HCT116 (cell line): Measurements from ENCODE around the gene TANGO6. TPM values are rescaled to one million over a fixed set of nuclear protein-coding genes. Genes with fewer than 3 reads are reported as not detected.

Source experiments
- ATAC-seq: fragments of 200-7000 bp; cut with Tn5 transposase; 2 replicates; pipeline ENCODE4 v1.9.1; 2020; ENCODE audit warnings: mild to moderate bottlenecking, moderate library complexity
- BruUV-seq: library from RNA; stranded (reverse); fragments of 400-500 nt; replicated peaks from 2 replicates; lab custom pipeline; 2021; lab: Mats Ljungman, UMichigan
- CTCF ChIA-PET: fragments of 300-600 bp; sonication (Branson Sonifier 250); formaldehyde crosslinking; loops from one replicate; lab custom pipeline; 2021; ENCODE audit warnings: antibody characterized with exemption; lab: Charles Lee
- POLR2A ChIA-PET: fragments of 300-600, 350-600 bp; sonication (Branson Sonifier 250); formaldehyde crosslinking; loops from one replicate; lab custom pipeline; 2021; ENCODE audit warnings: antibody characterized with exemption; lab: Charles Lee
- RAD21 ChIA-PET, 2 experiments: fragments of 300-600 bp; sonication (Branson Sonifier 250); formaldehyde crosslinking; loops; one replicate each; lab custom pipeline; 2023; ENCODE audit warnings: low total read pairs in 2 of 2; ENCODE audit not compliant: uncharacterized antibody in 2 of 2, unreplicated experiment in 2 of 2, low non-redundant PET in 1 of 2; lab: Charles Lee
- DNase-seq: peaks from one replicate; pipeline ENCODE4 v3.0.0-alpha.2; 2010; ENCODE audit warnings: low read depth, low spot score
- H2AFZ ChIP-seq: fragments of 200-600 bp; shearing (Covaris generic), sonication (generic); 2 replicates; pipeline ENCODE4 v1.6.1; 2017; ENCODE audit warnings: low read depth, mixed run types, mixed read lengths, antibody characterized with exemption, low read length; ENCODE audit not compliant: poor library complexity, severe bottlenecking
- H3K27ac ChIP-seq: 2 replicates; pipeline ENCODE4 v1.5.1; 2012; ENCODE audit warnings: low read depth, low read length
- H3K27me3 ChIP-seq: fragments of 200-600 bp; sonication (generic); 2 replicates; pipeline ENCODE4 v1.6.1; 2016; ENCODE audit warnings: mixed run types, low read length, mixed read lengths; ENCODE audit not compliant: insufficient read depth
- H3K36me3 ChIP-seq, 2 experiments: fragments of 200-500 bp in 1 of 2; fragments of 200-600 bp in 1 of 2; sonication (Bioruptor generic) in 1 of 2; sonication (generic) in 1 of 2; 2 replicates each; pipeline versions ENCODE4 v1.5.1 to v1.6.1; 2014 to 2016; ENCODE audit warnings: low read length in 2 of 2, inconsistent platforms in 1 of 2, mixed read lengths in 1 of 2, mixed run types in 1 of 2; ENCODE audit not compliant: insufficient read depth in 2 of 2, control insufficient read depth in 1 of 2
- H3K4me1 ChIP-seq, 2 experiments: fragments of 200-600 bp in 1 of 2; sonication (generic) in 1 of 2; 2 replicates each; pipeline versions ENCODE4 v1.5.1 to v1.6.1; 2012 to 2017; ENCODE audit warnings: low read length in 2 of 2, inconsistent platforms in 1 of 2, mild to moderate bottlenecking in 1 of 2, mixed read lengths in 1 of 2, mixed run types in 1 of 2, moderate library complexity in 1 of 2; ENCODE audit not compliant: insufficient read depth in 2 of 2, control insufficient read depth in 1 of 2
- H3K4me2 ChIP-seq: fragments of 200-600 bp; sonication (generic); 2 replicates; pipeline ENCODE4 v1.6.1; 2017; ENCODE audit warnings: mixed run types, low read length, mixed read lengths
- H3K4me3 ChIP-seq, 2 experiments: fragments of 200-600 bp in 1 of 2; sonication (generic) in 1 of 2; replicated peaks in 1 of 2; 2 replicates each; pipeline ENCODE4 v1.5.1; 2011 to 2016; ENCODE audit warnings: low read length in 2 of 2, control low read depth in 1 of 2, low read depth in 1 of 2, mild to moderate bottlenecking in 1 of 2, mixed read lengths in 1 of 2, mixed run types in 1 of 2
- H3K79me2 ChIP-seq: fragments of 200-600 bp; sonication (generic); 2 replicates; pipeline ENCODE4 v1.6.1; 2017; ENCODE audit warnings: mild to moderate bottlenecking, mixed run types, low read length, moderate library complexity, mixed read lengths; ENCODE audit not compliant: insufficient read depth
- H3K9ac ChIP-seq: fragments of 200-600 bp; sonication (generic); 2 replicates; pipeline ENCODE4 v1.6.1; 2016; ENCODE audit warnings: low read length, mixed read lengths
- H3K9me2 ChIP-seq: fragments of 200-600 bp; sonication (generic), shearing (Covaris generic); 2 replicates; pipeline ENCODE4 v1.6.1; 2017; ENCODE audit warnings: mixed run types, mild to moderate bottlenecking, moderate library complexity; ENCODE audit not compliant: insufficient read depth
- H3K9me3 ChIP-seq, 2 experiments: fragments of 200-500 bp in 1 of 2; fragments of 200-600 bp in 1 of 2; sonication (Bioruptor generic) in 1 of 2; sonication (generic) in 1 of 2; 2 replicates each; pipeline ENCODE4 v1.6.1; 2014 to 2017; ENCODE audit warnings: low read length in 2 of 2, mixed read lengths in 2 of 2, inconsistent platforms in 1 of 2, low read depth in 1 of 2, mild to moderate bottlenecking in 1 of 2, mixed run types in 1 of 2, moderate library complexity in 1 of 2; ENCODE audit not compliant: control insufficient read depth in 1 of 2, insufficient read depth in 1 of 2
- H4K20me1 ChIP-seq: fragments of 200-600 bp; sonication (generic), shearing (Covaris generic); 2 replicates; pipeline ENCODE4 v1.6.1; 2017; ENCODE audit warnings: mixed run types, mild to moderate bottlenecking, moderate library complexity; ENCODE audit not compliant: insufficient read depth
- CBX3 ChIP-seq: IDR thresholded peaks from 2 replicates; pipeline ENCODE4 v1.6.1; 2012; ENCODE audit warnings: low read depth
- CEBPB ChIP-seq: IDR thresholded peaks from 2 replicates; pipeline ENCODE4 v1.6.1; 2012; ENCODE audit warnings: low read depth
- CTCF ChIP-seq, 3 experiments: fragments of 200-600 bp in 1 of 3; sonication (generic) in 1 of 3; IDR thresholded peaks in 2 of 3; conservative IDR thresholded peaks in 1 of 3; 2 replicates each; pipeline ENCODE4 v1.5.1; 2012 to 2017; ENCODE audit warnings: low read depth in 2 of 3, low read length in 2 of 3, antibody characterized with exemption in 1 of 3, borderline replicate concordance in 1 of 3, control low read depth in 1 of 3, mild to moderate bottlenecking in 1 of 3, mixed read lengths in 1 of 3, mixed run types in 1 of 3, moderate library complexity in 1 of 3; ENCODE audit not compliant: insufficient read depth in 1 of 3
- EGR1 ChIP-seq: IDR thresholded peaks from 2 replicates; pipeline ENCODE4 v1.6.1; 2012; ENCODE audit warnings: low read depth
- ELF1 ChIP-seq: IDR thresholded peaks from 2 replicates; pipeline ENCODE4 v1.6.1; 2012; ENCODE audit warnings: low read depth, borderline replicate concordance
- EZH2phosphoT487 ChIP-seq: fragments of 200-600 bp; IDR thresholded peaks from 2 replicates; pipeline ENCODE4 v1.6.1; 2018; ENCODE audit warnings: antibody characterized with exemption, borderline replicate concordance
- FOSL1 ChIP-seq: IDR thresholded peaks from 2 replicates; pipeline ENCODE4 v1.6.1; 2012; ENCODE audit warnings: low read depth
- MAX ChIP-seq: IDR thresholded peaks from 2 replicates; pipeline ENCODE4 v1.6.1; 2012
- POLR2A ChIP-seq: IDR thresholded peaks from 2 replicates; pipeline ENCODE4 v1.7.0; 2011; ENCODE audit warnings: borderline replicate concordance; ENCODE audit not compliant: insufficient read depth, insufficient read length; ENCODE audit errors: extremely low read depth
- POLR2AphosphoS5 ChIP-seq: IDR thresholded peaks from 2 replicates; pipeline ENCODE4 v1.6.1; 2011; ENCODE audit warnings: mild to moderate bottlenecking, low read depth, low read length, moderate library complexity
- RAD21 ChIP-seq: IDR thresholded peaks from 2 replicates; pipeline ENCODE4 v1.6.1; 2012; ENCODE audit warnings: low read depth, mild to moderate bottlenecking
- SIN3A ChIP-seq: IDR thresholded peaks from 2 replicates; pipeline ENCODE4 v1.6.1; 2012; ENCODE audit warnings: low read depth
- SP1 ChIP-seq: IDR thresholded peaks from 2 replicates; pipeline ENCODE4 v1.6.1; 2012; ENCODE audit warnings: low read depth
- SRF ChIP-seq: IDR thresholded peaks from 2 replicates; pipeline ENCODE4 v1.6.1; 2012; ENCODE audit warnings: low read depth
- TCF7L2 ChIP-seq: IDR thresholded peaks from 2 replicates; pipeline ENCODE4 v1.7.0; 2011; ENCODE audit warnings: borderline replicate concordance, inconsistent platforms; ENCODE audit not compliant: insufficient read depth, insufficient read length; ENCODE audit errors: extremely low read depth
- YY1 ChIP-seq: IDR thresholded peaks from 2 replicates; pipeline ENCODE4 v1.6.1; 2011; ENCODE audit warnings: low read length, low read depth, moderate library complexity, mild to moderate bottlenecking; ENCODE audit not compliant: insufficient replicate concordance; ENCODE audit errors: extremely low read depth
- ZBTB33 ChIP-seq: IDR thresholded peaks from 2 replicates; pipeline ENCODE4 v1.6.1; 2011; ENCODE audit warnings: mild to moderate bottlenecking, low read length, moderate library complexity; ENCODE audit not compliant: insufficient replicate concordance; ENCODE audit errors: extremely low read depth
- ZNF274 ChIP-seq: fragments of 200-500 bp; sonication (Bioruptor generic); IDR thresholded peaks from 2 replicates; pipeline ENCODE4 v1.6.1; 2014; ENCODE audit warnings: mild to moderate bottlenecking, low read depth, low read length, inconsistent platforms
- intact Hi-C: fragments of 100-400 bp; cut with micrococcal nuclease; formaldehyde crosslinking; loops from 2 replicates; pipeline ENCODE4 v1.10.0; 2022
- total RNA-seq: library from RNA; stranded (reverse); gene quantifications from one replicate; pipeline ENCODE4 v1.2.1, GENCODE V29; 2021; ENCODE audit not compliant: unreplicated experiment
- TF ChIP-seq, protein P1 (sequence below): IDR thresholded peaks from 2 replicates; pipeline ENCODE4 v1.6.1; 2012
- TF ChIP-seq, protein P2 (sequence below): IDR thresholded peaks from 2 replicates; pipeline ENCODE4 v1.6.1; 2012; ENCODE audit warnings: low read depth

TANGO6 gene
- total RNA-seq, 1 experiment from 2014 or later: 16.4 TPM

DNA sequence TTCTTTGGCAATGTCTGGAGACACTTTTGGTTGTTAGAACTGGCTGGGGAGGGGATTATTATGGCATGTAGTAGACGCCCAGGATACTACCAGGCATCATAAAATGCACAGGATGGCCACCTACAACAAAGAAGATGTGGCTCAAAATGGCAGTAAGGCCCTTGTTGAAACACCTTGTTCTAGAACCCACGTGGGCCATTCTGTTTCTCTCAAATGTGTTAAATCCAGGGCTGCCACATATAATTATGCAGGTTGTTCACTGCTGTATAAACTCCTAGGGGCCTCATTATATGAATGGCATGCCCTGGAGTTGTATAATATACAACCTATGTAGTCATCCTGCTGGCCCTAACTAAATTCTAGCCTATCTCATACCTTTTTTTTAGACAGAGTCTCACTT, 138.6 kb downstream of the TANGO6 start:
- no peak overlapping the region for H2AFZ ChIP-seq
- BruUV-seq: no TSS peak
- DNase-seq: no peak
- CTCF ChIA-PET: no interaction called here
- H3K27ac ChIP-seq: no peak overlapping the region
- H3K27me3 ChIP-seq: no peaks in the 10 kb centered on the region
- H3K9ac ChIP-seq: no peak overlapping the region
- no peak overlapping the region for H3K4me2 ChIP-seq
- RAD21 ChIA-PET: no interaction called here
- no peaks in the 10 kb centered on the region for H3K36me3 ChIP-seq
- no peak overlapping the region for H3K4me3 ChIP-seq
- intact Hi-C loops: no loop called here
- POLR2A ChIA-PET: no interaction called here
- no peak for TF ChIP-seq ZBTB33
- TF ChIP-seq CTCF (IDR thresholded peaks at IDR 0.05 in 2 of 3, conservative IDR thresholded peaks at IDR 0.05 in 1 of 3; ENCODE audit: borderline replicate concordance in 1 of 3, insufficient read depth in 1 of 3, low read depth in 2 of 3, low read length in 2 of 3): no peak
- TF ChIP-seq RAD21: no peak
- no peak for TF ChIP-seq CBX3
- no peak for TF ChIP-seq POLR2A
- TF ChIP-seq, protein P1, sequence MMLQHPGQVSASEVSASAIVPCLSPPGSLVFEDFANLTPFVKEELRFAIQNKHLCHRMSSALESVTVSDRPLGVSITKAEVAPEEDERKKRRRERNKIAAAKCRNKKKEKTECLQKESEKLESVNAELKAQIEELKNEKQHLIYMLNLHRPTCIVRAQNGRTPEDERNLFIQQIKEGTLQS: no peak
- no peak for TF ChIP-seq SIN3A
- TF ChIP-seq ELF1: no peak
- no peak for TF ChIP-seq ZNF274
- no peak for TF ChIP-seq SRF
- no peak for TF ChIP-seq SP1
- TF ChIP-seq, protein P2, sequence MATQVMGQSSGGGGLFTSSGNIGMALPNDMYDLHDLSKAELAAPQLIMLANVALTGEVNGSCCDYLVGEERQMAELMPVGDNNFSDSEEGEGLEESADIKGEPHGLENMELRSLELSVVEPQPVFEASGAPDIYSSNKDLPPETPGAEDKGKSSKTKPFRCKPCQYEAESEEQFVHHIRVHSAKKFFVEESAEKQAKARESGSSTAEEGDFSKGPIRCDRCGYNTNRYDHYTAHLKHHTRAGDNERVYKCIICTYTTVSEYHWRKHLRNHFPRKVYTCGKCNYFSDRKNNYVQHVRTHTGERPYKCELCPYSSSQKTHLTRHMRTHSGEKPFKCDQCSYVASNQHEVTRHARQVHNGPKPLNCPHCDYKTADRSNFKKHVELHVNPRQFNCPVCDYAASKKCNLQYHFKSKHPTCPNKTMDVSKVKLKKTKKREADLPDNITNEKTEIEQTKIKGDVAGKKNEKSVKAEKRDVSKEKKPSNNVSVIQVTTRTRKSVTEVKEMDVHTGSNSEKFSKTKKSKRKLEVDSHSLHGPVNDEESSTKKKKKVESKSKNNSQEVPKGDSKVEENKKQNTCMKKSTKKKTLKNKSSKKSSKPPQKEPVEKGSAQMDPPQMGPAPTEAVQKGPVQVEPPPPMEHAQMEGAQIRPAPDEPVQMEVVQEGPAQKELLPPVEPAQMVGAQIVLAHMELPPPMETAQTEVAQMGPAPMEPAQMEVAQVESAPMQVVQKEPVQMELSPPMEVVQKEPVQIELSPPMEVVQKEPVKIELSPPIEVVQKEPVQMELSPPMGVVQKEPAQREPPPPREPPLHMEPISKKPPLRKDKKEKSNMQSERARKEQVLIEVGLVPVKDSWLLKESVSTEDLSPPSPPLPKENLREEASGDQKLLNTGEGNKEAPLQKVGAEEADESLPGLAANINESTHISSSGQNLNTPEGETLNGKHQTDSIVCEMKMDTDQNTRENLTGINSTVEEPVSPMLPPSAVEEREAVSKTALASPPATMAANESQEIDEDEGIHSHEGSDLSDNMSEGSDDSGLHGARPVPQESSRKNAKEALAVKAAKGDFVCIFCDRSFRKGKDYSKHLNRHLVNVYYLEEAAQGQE: no peak
- no peak for TF ChIP-seq EZH2phosphoT487
- TF ChIP-seq YY1: no peak
- TF ChIP-seq POLR2AphosphoS5: no peak
- no peak for TF ChIP-seq FOSL1
- no peak for TF ChIP-seq MAX
- TF ChIP-seq CEBPB: no peak
- TF ChIP-seq EGR1: no peak
- TF ChIP-seq TCF7L2: no peak
- TF ChIP-seq, all 23 proteins: peak for 0
- Histone ChIP-seq H3K9me2 (no peaks in the 10 kb centered on the region), H3K79me2 (no peaks in the 10 kb centered on the region), H4K20me1 (no peaks in the 10 kb centered on the region), H3K4me1 (peaks cover 20 to 26% of the 10 kb centered on the region in 2 experiments), H3K9me3 (no peaks in the 10 kb centered on the region)
- ATAC-seq: no peak
